GM21360 (cell line): ENCODE measurements around the gene FOCAD.

ENCODE experiments used
- ATAC-seq: cut with Tn5 transposase; IDR thresholded peaks from one replicate; pipeline ENCODE4 v1.9.1; 2021; ENCODE audit warnings: mild to moderate bottlenecking, moderate library complexity; ENCODE audit not compliant: unreplicated experiment

FOCAD gene

DNA sequence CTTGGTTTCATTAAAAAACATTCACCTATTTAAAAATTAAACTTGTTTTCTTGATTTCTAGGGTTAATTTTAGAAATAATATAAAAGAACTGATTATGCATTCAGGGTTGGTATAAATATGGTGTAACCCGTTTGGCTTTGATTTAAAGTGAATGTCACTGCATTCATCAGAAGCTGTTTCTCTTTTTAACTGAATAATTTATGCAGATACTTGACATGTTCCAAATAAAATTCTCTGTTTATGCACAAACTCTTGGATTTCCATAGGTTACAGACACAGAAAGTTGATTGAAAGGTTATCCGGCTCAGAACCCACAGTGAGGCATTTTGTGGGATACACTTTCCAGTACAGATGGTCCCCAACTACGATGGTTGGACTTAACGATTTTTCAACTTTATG, 186.1 kb downstream of the FOCAD start:
- no peak for ATAC-seq

DNA sequence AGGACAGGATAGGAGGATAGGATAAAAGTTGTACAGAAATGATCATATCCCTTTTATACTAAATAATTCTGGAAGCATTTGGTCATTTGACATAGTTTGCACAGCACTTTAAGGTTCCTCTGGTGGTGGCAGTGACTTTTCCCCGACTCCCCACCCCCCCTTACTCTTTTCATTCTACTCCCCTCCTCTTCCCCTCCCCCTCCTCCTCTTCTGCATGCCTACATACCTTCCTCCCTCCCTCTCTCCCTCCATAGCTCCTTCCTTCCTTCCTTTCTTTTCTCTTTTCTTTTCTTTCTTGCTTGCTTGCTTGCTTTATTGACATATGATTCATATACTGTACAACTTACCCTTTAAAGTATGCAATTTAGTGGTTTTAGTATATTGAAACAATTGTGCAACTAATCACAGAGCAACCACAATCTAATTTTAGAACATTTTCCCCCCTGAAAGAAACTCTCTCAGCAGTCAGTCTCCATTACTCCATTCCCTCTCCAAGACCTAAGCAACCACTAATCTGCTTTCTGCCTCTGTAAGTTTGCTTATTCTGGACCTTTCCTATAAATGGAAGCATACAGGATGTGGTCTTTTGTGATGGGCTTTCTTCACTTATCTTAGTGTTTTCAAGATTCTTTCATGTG, 188.4 kb downstream of the FOCAD start:
- no peak for ATAC-seq

DNA sequence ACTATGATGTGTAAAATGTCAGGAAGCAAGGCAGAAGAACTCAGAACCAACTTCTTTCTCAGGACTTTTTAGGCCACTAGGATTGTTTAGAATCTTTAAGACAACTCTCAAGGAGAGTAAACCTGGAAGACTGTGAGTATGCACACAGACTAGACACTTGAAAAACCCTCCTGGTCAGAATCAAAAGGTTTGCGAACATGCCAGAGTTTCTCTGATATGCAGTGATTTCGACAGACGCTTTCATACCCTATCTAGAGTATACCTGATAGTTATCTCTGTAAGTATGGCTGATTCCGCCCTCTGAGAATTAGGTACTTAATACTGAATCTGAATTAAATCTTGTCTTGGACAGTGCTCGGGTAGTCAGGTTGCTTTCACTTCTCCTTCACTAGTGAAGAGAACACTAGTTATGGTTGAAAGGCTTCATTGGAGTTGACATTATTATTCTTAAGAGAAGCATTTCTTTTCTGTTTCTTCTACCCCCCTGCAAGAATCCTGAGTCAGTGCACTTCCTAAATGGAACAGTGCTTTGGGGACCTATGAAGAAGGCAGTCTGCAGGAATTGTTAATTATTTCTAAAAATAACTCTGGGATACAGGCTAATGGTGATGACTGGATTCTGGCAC, 189.3 kb downstream of the FOCAD start:
- ATAC-seq, result no peak

DNA sequence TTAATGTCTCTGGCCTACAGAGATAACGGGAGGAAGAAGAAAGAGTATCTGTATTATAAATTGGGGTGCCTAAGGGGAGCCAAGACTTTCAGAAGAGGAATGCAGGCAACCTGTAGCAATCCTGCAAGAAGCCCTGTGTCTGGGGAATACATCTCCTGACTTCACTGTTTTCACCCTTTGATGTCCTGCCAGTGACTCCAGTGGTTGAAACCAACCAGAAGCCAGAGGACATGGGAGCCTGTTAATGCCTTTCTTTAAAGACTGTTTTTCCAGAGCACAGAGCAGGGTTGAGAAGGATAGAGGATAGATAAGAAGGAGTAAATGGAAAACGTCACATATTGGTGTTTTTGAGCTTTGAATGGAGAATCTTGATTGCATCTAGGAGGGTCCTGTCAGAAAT, 196.2 kb downstream of the FOCAD start:
- ATAC-seq, result no peak

DNA sequence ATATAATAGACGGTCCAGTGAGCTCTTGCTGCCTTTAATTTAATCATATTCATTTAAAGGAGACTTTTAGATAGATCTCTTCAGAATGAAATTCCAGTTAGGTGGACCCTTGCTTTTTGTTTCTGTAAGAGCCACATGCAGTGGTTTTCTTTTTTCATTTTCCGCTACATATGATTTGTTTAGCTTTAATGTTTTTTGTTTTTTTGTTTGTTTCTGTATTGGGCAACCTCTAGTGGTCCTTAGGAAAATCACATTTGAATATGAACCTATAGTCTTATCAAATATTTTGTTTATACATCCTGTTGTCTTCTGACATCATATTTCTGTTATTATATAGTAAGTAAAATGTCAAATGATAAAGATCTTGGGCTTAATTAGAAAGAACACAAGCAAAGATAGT, 196.6 kb downstream of the FOCAD start:
- ATAC-seq, result no peak

DNA sequence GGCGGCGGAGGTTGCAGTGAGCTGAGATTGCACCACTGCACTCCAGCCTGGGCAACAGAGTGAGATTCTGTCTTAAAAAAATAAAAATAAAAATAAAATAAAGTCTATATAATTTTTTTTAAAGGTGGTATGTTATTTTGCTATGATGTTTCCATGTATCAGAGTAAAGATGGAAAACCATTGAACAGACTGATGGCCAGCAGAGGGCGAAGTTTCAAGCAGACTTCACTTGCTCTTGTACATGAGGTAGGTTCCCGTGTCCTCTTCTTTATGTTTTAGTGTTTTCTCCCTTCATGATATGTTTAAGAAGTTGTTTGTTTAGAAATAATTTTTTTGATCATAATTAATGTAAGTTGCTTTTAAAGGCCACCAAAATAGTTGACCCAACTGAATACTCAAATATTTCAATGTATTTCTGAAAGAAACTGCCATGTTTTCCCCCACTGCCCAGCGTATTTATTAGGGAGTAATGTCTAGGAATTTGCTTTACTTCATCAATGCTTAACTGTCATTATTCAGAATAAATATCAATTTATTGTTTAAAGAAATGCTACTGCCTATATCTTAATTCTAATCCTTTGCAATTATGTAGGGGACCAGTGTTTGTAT, 201.0 kb downstream of the FOCAD start:
- peak; percentile 60 for ATAC-seq

DNA sequence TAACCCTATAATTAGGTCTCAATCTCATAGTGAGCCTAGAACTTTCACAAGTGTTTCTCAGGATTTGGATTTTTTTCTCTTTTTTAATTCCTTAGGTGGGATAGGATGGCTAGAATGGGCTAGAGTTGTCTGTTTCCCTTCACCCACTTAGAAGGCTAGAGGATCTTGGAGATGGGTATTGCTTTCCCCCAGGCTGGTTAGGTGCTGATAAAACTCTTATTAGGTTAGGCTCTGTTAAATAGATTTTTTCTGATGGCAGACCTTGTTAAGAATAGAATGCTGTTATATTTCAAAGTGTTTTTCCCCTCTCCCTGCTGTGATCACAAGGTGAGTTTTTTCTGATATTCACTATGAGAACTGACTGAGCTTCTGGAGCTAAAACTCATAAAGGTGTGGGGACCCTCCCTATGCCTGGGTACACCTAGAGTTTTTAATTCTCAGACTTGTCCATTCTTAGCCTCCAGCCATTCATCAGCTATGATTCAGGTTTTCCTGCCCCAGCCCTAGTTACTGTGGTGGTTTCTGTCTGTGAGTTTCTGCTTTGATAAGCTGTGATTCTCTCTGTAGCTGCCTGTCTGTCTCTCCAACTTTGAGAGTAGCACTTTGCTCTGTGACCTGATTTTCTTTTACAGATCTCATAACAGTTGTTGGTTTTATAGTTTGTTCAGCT, 215.0 kb downstream of the FOCAD start:
- ATAC-seq, result no peak

DNA sequence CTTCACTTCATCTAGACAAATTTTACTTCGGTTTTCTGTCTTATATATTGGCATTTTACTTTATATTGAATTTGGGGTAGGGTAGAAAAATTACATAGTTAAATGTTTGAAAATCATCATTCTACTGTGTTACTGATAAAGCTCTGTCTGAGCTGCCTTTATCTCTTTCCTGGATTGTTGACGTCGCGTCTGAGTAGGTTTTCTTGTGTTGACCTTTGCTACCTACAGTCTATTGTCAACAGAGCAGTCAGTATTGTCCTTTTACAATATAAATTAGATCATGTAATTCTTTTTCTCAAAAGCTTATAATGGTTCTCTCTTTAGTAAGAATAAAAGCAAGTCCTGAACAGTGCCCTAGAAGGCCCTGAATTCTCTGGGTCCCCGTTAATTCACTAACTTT, 219.2 kb downstream of the FOCAD start:
- ATAC-seq, result no peak

DNA sequence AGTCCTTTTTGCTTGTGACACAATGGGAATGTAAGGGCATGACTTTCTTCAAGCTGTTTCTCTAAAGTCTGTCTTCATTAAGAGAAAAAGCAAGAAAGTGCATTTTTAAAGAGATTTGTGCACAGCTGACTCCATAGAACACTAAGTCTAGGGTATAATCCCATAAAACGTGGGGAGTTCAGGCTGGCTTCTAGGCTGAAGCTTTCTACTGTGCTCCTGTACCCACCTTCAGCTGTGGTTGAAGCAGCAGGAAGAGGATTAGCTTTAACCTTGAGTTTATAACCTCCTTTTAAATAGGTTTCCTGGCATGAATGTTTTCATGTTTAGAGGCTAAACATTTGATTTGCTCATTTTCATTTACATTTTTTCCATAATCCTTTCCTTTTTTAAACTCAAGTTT, 220.9 kb downstream of the FOCAD start:
- ATAC-seq, result no peak

DNA sequence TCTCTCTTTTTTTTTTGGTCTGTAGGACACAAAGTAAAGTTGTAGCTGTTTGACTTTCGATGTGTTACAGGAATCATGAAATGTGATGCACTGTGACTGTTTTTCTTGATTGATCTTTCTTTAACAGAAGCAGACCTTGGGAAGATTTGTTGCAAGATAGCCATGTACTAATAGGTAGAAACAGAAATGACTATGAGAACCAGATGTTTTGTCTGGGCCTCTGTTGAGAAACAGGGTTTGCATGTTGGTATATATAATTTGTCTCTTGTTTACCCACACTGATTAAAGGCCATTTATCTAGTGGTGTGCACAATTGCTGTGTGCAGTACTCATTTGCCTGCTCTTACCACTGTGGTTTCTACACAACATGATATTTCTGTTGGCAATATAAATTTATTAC, 222.3 kb downstream of the FOCAD start:
- no peak for ATAC-seq

DNA sequence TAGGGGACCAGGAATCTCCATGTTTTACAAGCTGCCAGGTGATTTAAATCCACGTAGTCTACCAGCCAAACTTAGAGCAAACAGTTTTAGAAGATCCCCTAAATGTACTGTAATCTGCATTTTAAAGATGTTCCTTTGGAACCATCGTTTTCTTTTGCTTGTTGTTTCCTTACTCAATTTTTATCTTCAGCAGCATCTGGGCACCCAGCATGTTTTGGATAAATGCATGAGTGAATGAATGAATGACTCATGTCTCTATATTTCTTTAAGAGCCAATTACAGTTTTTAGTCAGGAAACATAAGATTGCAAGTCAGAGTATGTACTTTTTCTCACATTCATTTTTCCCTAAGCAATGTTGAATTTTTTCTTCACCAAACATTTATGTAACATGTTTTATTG, 224.4 kb downstream of the FOCAD start:
- no peak for ATAC-seq

DNA sequence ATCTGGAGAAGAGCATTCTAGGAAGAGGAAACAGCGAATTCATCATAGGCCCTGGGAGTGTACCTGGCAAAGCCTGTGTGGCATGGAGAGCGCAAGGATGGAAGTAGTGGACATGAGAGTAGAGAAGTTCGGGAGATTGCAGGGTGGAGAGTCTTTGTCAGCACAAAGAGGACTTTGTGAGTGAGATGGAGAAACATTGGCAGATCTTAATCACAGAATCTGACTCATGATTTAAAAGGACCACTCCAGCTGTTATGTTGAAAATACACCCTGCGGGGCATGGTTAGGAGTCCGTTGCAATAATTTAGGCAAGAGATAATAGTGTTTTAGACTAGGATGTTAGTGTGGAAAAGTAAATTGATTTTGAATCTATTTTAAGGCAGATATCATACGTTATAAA, 230.5 kb downstream of the FOCAD start:
- no peak for ATAC-seq

DNA sequence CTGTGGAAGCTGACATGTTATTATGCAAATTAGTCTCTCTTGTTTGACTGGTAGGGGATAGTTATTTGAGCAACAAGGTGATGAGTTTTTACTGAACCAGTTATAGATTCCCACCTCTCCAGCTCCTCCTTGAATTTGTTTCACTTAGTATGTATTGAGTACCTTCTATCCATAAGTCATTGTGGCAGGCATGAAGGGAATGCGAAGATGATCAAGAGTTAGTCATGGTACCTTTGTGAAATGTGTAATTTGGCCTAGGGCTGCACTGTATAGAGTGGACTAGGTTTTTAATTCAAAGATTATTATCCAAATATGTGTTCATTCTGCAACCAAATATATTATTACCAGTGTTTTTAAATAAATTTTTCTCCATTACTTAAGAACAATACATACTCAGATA, 237.3 kb downstream of the FOCAD start:
- no peak for ATAC-seq

DNA sequence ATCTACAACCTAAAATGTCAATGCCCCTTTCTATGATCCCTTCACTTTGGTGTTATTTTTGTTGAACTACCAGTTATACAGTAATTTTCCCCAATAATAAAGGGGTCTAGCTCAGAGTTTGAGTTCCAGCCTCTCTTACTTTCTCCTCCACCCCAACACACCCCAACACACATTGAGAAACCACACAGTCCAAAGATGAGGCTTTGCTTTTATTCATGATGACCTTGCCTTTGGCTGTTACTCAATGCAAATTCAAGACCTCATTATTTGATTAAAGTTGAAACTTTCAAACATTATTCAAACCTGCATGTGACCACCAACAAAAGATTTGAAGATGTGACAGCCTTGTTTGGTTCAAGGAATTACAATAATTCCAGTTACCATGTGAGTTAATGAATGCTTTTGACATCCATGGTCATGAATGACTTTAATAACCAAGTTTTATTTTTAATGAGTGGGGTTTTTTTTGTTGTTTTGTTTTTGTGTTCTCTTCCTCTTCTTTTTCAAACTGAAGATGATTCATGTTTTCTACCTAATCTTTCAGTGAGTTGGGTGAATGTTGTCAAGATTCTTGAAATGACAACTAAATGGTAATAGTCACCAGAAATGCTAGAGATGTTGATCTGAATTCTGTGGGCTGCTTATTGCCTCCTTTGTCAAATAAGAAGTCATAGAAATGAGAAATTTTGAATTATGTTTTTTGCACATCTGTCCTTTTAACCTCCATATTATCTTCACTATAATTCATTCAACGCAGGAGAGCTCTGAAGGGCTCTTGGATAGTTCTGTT, 241.4 kb downstream of the FOCAD start:
- no peak for ATAC-seq

DNA sequence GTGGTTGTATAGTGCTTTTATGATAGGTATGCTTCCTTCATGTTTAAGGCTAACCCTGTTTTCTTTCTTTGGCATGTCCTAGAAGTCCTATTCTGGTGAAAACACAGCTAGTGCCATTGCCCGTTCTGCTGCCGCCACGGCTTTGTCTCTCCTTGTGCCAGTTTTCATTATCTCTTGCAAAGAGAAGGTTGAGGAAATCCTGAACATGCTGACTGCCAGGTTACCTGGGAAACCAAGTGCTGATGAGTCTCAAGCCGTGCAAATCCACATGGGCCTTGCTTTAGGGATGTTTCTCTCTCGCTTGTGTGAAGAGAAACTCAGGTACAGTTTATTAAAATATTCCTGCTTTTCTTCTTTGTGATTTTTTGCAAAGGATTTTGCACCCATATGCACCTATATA, 245.2 kb downstream of the FOCAD start:
- no peak for ATAC-seq

DNA sequence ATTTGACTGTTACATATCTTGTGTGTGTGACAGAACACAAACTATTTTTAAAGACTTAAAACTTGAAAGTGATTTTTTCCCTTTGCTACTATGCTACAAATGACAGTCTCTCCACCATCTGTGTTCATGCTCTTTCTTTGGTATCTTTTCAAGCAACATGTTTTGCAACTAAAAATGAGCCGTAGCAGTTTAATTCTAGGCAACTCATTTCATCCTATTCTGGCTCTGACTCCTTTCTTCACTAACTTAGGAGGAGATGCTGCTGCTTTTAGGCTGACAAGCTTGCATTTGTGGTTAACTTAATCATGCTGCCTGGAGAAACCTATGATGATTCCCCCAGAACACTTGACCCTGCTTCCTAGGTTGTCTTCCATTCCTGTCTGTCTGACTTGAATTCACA, 246.8 kb downstream of the FOCAD start:
- ATAC-seq, result no peak

DNA sequence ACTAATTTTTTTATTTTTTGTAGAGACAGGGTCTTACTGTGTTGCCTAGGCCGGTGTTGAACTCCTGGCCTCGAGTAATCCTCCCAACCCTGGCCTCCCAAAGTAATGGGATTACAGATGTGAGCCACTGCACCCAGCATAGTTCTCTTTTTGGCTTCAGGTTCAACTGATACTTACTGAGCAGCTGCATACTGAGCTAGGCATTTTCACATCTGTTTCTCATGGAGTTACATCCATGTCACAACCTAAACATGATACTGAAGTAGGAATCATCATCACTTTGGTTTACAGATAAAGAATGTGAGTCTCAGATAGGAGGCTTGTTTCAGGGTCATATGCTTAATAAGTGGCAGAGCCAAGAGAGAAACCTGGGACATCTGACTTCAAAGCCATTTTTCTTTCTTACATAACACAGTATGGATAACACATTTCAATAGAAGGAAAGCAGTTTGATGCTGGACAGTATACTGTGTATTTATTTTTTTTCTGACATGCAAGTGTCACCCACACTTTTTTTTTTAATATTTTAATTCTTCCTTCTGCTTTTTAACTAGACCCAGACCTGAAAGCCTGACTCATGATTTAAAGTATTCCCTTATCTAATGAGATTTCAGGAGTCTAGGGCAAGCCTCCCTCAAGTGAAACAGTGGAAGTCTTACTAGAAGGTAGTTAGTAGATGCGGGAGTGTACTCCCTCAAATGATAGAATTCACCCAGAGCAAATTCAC, 256.6 kb downstream of the FOCAD start:
- peak; percentile 29 for ATAC-seq

DNA sequence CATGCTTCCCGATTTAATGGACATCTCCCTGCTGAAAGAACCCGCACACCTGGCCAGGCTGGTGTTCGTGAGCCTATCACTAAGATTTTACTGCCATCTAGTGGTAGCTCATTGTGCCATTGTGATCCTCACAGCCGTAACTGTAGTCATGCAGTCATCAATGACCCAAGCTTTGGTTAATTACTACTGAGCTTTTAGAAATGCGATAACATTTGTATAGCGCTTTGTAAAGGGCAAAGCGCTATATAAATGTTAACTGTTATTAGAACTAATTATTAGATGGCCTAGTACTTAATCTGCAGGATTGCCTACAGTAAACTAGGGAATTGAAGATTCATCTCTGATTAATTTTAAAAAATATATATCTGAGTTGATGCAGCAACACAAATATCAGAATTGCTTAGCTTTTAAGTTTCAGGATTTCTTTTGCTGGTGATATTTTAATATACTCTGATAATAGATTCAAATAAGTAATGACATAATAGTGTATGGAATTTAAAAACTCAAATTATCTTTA, 257.2 kb downstream of the FOCAD start:
- ATAC-seq, result peak; percentile 94

DNA sequence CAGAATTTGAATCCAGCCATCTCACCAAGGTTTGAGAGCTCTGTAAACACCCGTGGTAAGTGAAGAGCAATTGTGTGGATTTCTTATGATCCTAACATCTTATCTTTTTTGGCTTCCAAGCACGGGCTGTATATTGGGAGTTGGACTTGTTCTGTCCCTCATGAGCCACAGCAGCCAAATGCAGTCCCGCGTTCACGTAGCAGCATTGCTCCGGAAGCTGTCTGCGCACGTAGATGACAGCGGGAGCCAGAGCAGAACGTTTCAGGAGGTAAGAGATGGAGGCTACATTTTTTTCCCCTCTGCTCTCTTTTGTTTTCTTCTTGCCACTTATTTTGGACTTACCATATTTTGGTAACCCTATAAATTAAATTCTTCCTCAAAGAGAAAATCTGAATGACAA, 260.4 kb downstream of the FOCAD start:
- no peak for ATAC-seq

DNA sequence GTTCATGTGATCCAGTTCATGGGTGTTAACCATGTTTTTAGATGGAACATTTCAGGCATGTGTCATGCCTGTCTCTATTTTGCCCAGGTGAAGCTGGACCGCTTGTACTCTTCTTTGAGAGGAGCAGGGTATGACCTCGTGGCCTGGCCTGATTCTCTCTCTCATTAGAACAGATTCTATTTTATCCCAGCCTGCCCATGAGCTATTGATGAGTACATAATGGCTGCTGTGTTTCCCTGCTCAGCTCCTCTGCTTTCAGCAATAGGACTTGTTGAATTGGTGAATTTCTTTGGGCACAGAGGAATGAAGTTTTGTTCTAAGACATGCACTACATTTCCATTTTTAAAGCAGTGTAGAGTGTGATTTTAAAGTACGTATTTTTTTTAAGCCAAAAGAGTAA, 261.2 kb downstream of the FOCAD start:
- no peak for ATAC-seq
